ENCODE data around the gene VAV2.
"Not testable (repeated sequence)": the region's sequence is repeated elsewhere in the genome, so short reads cannot be mapped to it uniquely, and the experiment has no call there.

VAV2 gene

DNA sequence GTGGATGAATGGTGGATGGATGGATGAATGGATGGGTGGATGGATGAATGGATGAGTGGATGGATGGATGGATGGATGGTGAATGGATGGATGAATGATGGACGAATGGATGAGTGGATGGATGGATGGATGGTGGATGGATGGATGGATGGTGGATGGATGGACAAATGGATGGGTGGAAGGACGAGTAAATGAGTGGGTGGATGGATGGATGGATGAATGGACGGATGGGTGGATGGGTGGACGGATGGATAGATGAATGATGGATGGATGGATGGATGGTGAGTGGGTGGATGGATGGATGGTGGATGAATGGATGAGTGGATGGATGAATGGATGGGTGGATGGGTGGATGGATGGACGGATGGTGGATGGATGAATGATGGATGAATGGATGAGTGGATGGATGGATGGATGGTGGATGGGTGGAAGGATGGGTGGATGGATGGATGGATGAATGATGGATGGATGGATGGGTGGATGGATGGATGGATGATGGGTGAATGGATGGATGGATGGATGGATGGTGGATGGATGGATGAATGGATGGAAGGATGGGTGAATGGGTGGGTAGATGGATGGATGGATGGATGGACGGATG, 58.6 kb downstream of the VAV2 start:
- DNase-seq = no peak

DNA sequence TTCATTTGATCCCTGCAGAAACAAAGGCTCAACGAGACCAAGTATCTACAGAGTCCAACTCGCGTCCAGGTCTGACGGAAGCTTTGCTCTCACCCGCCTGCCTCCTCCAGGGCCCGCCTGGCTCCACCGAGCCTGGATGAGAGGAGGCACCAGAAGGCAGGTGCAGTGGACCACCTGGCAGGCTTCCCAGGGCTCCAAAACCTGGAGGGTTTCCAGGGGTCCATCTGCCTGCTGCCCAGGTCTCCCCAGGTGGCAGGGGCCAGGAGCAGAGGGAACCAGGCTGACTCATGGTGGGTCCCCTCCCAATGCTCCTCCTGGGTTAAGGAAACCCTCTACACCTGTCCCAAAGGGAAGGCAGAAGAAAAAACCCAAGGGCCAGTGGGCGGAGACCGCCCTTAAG, 59.5 kb downstream of the VAV2 start:
- no peak for DNase-seq

DNA sequence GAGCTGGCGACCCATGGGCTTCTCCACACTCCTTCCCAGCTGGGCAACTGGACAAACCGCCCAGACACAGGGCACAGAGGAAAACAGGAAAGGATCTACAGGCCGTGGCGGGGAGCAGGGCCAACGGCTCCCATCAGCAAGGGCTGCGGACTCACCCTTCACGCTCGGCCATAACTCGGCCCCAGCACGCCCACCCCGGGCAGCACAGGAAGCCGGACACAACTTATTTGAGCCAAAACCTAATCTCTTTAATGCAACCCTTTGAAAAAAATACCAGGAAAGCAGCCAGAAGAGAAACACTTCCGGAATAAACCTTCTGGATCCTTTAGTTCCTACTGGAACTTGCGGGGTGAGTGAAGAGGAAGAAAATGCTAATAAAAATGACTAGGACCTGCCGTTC, 59.9 kb downstream of the VAV2 start:
- DNase-seq = no peak

DNA sequence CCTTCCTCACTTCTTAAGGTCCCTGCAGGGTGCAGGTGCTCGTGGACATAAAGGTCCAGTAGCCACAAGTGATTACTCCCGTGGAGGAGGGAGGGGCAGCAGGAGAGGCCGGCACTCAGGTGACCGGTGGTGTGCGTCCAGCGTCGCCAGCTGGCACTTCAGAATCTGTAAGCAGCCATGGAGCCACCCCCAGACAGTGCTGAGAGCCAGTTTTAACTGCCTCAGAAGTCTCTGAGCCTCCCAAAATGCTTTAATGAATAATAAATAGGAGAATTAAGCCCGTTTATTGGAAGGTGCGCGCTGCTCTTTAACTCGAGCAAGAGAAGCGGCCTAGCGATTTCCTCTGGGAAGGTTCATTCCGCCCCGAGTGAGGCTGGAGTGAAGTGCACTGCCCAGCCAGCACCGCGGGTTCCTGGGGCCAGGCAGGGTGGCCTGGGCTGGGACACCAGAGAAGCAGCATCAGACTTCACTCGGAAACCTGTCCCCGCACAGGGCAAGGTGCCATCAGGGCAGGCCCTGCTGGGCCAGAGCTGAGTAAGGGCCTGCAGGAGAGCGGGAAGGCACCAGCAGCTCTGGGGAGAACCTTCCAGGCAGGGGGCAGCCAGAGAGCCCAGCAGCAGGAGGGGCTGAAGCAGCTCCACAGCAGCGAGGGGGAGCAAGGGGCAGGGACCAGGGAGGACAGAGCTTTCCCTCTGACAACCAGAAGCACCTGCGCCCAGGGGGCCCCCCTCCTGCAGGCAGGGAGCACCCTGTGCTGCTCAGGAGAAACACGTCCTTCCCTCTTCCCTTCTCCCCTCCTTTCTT, 61.2 kb downstream of the VAV2 start:
- DNase-seq = no peak

DNA sequence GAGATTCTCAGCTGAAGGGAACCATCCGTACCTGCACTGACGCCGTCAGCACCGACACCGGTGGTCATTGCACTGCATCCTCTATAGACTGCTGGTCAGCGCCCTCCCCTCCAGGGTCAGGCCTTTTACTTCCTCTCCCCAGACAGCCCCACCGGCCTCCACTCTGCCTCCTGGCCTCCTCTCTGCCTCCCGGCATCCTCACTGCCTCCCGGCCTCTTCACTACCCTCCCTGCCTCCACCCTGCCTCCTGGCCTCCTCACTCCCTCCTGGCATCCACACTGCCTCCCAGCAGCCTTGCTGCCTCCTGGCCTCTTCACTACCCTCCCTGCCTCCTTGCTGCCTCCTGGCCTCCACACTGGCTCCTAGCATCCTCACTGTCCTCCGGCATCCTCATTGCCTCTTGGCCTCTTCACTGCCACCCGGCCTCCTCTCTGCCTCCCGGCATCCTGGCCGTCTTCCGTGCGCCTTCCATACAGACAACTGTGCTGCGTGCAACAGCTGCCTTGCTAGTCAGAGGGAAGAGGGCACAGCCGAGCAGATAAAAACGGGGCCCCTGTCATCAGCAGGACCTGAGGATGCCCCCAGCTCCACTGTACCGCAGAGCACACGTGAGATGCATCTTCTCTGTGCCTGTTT, 62.0 kb downstream of the VAV2 start:
- no peak for DNase-seq

DNA sequence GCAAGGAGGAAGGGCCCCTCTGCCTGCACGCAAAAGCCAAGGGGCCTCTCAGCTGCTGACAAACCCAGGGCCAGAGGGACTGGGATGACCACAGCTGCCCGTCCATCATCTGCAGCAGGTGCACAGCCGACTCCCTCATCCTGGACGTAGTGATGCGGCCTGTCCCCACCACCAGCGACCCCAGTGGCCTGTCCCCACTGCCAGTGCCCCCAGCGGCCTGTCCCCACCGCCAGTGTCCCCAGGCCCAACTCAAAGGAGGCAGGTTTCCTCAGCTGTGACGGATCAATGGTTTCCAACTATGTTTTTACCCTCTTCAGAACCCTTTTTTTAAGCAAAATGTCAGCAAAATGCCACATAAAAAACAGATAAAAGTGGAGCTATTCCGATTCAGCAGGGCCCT, 62.5 kb downstream of the VAV2 start:
- DNase-seq = no peak

DNA sequence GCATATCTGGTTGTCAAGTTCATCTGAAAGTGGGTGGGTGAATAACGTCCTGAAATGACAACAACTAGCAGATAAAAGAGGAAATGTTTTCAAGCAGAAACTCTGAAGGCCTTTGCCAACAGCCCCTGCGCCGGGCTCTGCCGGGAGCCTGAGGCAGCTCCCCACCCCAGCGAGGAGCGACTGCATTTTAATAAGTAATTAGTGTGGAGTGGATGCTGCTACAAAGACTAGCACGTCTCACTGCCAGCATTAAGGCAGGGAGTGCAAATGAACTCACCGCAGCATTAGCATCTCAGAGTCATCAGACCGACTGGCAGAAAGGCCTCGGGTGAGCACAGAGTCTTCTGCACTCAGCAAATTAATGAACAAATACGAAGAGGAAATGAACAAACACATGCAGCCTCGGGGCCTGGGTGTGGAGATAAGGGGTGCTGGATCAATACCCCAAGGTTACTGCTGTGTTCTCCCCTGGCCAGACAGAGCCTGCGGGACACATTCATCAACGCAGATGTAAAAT, 63.8 kb downstream of the VAV2 start:
- DNase-seq = no peak

DNA sequence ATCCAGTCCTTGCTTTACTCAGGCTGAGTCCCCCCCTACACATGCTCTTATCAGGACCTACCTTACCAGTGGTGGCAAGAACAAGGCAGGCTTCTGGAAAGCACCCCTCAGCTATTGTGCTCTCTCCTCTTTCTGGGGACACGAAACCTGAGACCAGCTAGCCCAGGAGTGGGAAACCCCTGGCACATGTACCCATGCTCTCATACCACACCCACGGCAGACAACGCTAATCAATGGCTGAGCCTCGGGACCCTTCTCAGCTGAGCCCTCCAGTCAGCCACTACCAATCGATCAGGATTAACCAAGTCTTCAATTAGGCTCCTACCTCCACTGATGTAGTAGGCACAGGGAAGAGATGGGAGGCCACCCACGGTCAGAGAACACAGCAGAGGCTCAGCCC, 65.1 kb downstream of the VAV2 start:
- DNase-seq = no peak

DNA sequence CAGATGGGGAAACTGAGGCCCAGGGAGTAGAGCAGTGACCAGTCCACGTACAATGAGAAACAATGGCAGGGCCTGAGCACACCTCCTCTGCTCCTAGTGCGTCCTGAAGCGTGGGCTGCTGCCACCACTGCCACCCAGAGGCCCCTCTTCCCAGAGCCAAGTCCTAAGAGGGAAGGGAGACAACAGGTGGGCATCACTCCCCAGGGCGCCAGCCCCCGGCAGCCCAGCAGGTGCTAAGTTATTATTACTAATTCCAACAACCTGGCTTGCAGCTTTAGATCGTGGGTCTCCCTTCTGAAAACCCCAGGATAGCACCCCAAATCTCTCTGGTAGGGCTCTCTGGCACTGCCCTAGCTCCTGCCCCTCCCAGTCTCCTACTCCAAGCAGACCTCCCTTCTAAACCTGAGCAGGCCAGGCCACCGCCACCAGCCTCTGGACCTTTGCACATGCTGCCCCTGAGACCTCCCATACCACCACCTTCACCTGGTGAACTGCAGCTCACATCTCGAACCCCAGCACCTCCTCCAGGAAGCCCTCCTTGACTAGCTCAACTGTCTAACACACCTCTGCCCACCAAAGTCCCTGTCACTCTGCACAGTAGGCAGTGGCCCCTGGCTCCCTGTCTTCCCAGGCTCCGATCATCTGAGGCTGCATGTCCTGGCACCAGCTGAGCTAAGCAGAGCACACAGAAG, 65.8 kb downstream of the VAV2 start:
- no peak for DNase-seq

DNA sequence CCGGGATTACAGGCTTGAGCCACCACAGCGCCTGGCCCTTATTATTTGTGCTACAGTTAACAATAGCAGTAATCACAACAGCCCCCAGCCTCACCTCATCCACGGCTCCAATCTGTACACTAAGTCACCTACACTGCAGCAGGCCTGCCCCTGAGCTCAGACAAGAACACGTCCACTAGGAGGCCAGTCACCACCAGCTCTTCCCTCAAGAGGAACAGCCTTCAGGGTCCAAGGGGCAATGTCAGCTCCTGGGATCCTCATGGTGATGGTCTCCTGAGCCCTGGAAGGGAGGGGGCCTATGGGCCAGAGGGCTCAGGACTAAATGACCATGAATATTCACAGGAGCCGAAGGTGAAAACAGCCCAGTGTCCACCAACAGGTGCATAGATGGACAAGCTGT, 67.7 kb downstream of the VAV2 start:
- DNase-seq = no peak

DNA sequence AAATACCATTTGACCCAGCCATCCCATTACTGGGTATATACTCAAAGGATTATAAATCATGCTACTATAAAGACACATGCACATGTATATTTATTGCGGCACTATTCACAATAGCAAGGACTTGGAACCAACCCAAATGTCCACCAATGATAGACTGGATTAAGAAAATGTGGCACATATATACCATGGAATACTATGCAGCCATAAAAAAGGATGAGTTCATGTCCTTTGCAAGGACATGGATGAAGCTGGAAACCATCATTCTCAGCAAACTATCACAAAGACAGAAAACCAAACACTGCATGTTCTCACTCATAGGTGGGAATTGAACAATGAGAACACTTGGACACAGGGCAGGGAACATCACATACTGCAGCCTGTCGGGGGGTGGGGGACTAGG, 68.5 kb downstream of the VAV2 start:
- DNase-seq = not testable (repeated sequence)

DNA sequence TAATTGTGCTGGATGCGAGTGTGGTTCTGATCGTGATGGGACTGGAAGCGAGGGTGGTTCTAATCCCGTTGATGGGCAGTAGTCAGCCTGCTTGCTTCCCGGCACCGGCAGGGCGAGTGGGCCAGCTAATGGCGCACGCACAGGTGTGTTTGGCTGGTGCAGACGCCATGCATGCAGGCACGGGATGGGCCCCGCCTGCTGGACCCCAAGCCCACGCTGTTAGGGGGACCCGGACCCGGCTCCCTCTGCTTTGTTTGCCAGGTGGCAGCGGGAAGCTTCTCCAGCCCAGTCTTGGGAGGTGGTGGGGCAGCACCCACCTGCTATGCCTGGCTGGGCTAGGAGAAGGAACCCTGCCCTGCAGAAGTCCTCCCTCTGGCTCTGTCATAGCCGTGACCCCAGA, 70.3 kb downstream of the VAV2 start:
- DNase-seq = no peak

DNA sequence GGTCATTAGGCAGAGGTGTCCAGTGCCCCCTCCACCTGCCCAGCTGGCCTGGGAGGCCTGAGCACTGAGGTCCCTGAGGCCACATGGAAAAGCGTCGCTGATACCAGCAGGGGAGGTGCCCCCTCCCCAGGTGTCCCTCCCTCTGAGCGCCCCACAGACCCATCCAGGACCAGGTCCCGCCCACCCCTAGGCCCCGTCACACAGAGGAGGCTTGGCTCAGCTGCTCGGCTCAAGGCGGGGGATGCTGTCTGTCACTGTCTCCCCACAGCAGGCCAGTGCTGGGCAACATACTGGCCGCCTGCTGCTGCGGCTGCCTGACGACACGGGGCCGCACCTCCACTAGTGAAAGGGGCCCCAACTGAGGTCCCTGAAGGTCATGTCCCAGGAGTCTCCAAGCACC, 71.7 kb downstream of the VAV2 start:
- DNase-seq = no peak

DNA sequence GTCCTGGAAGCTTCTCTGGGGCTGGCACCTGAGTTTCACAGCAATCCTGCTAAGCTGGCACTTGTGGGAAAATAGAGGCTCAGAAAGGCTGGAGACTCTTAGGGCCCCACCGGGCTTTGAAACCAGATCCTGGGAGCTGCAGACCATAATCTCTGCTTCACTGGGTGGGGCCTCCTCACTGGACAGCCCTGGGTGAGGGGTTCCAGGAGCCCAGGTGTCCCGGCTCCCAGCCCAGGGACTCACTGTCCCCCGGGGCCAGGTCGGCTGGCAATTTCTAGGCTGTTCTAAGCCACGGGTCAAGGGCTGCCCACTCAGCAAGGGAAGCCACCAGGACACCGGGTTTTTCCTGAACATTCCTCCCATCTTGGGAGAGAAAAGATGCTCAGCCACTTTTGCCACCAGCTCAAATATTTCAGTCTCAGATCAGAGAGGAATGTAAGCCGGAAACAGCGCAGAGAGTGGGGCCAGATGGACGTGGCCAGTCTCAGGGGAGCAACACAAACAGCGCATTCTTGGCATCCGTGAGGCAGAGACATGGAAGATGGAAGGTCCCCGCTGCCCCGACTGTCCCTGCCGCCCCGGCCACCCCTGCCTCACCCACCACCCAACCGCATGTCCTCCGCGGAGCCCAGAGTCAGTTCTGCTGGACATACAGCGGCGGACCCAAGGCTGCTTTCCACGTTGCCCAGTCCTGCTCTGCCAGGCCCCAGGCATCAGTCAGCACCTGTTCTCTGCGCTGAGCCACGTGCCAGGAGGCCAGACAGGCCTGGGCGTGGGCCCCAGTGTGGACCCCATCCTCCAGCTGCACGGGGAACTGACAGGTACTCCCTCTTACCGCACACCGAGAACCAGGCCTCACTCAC, 72.6 kb downstream of the VAV2 start:
- no peak for DNase-seq

DNA sequence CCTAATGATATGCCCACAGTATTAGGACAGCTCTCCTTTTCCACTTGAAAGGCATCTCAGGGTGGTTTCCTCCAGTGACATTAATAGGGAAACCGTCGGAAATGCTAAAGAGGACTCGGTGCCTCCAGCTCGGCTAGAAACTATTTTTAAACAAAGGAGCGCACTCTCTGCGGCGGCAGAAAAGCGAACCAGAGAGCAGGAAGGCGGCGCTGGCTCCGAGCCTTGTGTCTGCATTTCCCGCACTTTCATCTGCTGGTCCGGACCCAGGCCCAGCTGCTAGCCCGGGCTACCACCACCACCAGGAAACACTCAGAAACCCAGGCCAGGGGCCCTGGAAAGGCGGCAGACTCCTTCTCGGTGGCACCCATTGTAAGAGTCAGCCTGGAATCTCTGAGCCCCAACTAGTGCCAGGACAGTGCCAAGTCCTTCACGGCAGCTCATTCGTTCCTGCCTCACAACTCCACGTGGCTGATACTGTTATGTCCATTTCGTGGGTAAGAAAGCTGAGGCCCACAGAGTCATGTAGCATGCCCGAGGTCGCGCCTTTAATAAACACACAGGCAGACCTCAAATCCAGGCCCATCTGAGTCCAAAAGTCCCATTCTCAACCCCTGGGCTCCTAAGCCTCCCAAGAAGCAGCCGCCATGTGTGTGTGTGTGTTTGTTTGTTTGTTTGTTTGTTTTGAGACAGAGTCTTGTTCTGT, 73.9 kb downstream of the VAV2 start:
- no peak for DNase-seq

DNA sequence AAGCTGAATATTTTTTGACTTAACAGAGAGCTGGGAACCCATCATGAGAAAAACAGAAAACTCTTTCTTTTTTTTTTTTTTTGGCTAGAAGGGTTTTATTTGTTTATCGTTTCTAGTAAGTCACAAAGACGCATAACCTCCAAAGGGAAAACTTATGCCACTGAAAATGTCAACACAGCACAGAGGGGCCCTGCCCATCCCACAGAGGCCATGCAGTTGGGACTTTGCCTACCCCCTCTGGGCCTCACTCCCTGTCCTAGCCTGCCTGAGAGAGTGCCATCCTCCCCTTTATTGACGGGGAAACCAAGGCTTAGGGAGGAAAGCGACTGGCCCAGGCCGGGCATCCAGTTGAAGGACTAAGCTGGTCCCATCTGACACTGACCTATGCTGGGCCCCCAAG, 74.7 kb downstream of the VAV2 start:
- DNase-seq = no peak

DNA sequence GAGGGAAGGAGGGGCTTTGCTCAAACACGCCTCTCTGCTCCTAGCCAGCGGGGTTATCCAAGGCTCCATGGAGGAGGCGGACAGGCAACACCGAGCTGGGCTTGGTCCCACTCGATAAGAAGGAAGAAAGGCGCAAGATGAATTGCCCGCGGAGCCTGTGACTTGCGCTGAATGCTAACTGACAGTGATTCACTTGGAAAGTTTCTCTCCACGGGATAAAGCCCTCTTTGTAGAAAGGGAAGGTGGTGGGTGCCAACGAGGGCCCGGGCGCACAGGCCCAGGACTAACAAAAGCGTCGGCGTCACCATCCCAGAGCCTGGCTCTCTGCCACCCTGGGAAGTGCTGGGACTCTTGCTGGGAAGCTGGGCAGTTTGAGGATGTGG, 76.0 kb downstream of the VAV2 start:
- no peak for DNase-seq

DNA sequence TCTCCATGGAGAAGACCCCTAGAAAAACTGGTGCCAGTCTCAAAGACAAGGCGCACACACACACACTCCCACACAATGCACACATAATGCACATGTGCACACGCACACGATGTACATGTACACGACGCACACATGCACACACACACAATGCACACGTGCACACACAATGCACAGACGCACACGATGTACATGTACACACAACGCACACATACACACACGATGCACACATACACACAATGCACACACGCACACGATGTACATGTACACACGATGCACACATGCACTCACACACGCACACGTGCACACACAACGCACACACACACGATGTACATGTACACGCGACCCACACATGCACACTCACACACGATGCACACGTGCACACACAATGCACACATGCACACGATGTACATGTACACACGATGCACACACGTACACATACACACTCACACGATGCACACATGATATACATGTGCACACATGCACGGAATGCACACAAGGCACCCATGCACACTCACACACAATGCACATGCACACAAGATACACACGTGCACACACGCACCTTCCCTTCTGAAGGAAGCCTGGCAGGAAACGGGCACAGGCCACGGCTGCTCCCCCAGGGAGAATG, 76.5 kb downstream of the VAV2 start:
- no peak for DNase-seq

DNA sequence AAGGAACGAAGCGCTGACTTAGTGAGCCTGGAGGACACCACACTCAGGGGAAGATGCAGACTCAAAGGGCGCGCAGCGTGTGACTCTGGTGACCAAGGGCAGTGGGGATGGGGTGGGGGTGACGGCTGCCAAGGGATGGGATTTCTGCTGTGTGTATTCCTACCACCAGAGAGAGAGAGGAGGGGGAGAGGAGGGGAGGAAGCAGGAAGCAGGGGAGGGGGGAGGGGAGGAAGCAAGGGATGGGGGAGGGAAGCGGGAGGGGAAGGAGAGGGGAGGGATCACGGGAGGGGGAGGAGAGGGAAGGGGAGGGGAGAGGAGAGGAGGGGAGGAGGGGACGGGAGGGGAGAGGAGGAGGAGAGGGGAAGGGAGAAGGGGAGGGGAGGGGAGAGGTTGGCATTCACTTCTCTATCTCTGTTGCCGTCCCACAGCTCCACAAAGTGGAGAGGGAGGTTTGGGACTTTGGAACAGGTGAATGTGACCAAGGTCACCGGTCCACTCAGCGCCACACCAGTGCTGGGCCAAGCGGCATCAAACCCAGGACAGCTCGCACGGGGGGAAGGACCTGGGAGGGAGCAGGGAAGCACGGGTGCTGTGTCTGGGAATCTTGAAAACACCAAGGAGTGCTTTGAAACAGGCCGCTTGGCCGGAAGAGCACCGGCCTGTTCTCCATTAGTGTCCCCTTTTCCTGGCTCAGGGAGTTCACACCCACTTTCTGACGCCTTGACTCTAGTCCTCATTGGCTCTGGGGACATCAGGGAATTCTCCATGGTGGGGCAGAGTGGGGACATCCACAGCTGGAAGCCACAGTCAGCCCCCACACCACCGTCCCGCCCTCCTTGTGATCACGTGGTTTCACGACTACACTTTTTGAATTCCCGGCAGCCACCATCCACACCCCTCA, 77.4 kb downstream of the VAV2 start:
- DNase-seq = no peak

Data from islet precursor cell (in vitro differentiated cells).